Type B pancreatic cell (in vitro differentiated cells): ENCODE results near the gene TMEM31. TPM values are rescaled to one million over a fixed set of nuclear protein-coding genes. Genes with fewer than 3 reads are reported as not detected.
"Not testable (repeated sequence)": the region's sequence is repeated elsewhere in the genome, so short reads cannot be mapped to it uniquely, and the experiment has no call there.

Source experiments
- DNase-seq: peaks from one replicate; pipeline ENCODE4 v3.0.0; 2021; ENCODE audit warnings: mixed read lengths; ENCODE audit not compliant: unreplicated experiment; ENCODE audit errors: extremely low spot score
- H3K27ac Mint-ChIP-seq: 2 replicates; pipeline ENCODE4 v1.8.0; 2021; ENCODE audit warnings: mild to moderate bottlenecking, mixed read lengths
- H3K27me3 Mint-ChIP-seq: 2 replicates; pipeline ENCODE4 v1.8.0; 2021; ENCODE audit warnings: mixed read lengths
- H3K36me3 Mint-ChIP-seq: 2 replicates; pipeline ENCODE4 v1.8.0; 2021; ENCODE audit warnings: mixed read lengths
- H3K4me1 Mint-ChIP-seq: one replicate; pipeline ENCODE4 v1.8.0; 2021; ENCODE audit warnings: mixed read lengths; ENCODE audit not compliant: unreplicated experiment
- H3K4me3 Mint-ChIP-seq: 2 replicates; pipeline ENCODE4 v1.8.0; 2021; ENCODE audit warnings: mild to moderate bottlenecking, mixed read lengths
- H3K9me3 Mint-ChIP-seq: 2 replicates; pipeline ENCODE4 v1.8.0; 2021; ENCODE audit warnings: mixed read lengths
- CTCF ChIP-seq: fragments of 200-600 bp; sonication (generic); conservative IDR thresholded peaks from 2 replicates; pipeline ENCODE4 v1.5.0; 2021; ENCODE audit warnings: antibody characterized with exemption, mild to moderate bottlenecking
- total RNA-seq: library from RNA; stranded (reverse); gene quantifications from 2 replicates; pipeline ENCODE4 v1.2.1, GENCODE V29; 2021; ENCODE audit warnings: low replicate concordance

TMEM31 gene
- total RNA-seq, 1 donor from 2014 or later, result 0.87 TPM

DNA sequence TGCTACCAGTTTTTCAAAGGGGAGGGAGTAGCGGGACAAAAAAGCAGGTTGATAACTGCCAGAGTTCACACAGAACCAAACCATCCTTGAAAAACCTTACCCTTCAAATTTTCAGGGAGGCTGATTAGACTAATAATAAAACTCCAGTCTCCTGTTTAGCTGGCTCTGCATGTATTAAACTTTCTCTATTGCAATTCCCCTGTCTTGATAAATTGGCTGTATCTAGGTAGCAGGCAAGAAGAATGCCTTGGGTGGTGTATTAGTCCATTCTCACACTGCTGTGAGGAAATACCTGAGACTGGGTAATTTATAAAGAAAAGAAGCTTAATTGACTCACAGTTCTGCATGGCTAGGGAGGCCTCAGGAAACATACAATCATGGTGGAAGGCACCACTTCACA, 47.8 kb downstream of the TMEM31 start:
- Mint-ChIP-seq H3K4me1 (no peaks in the 10 kb centered on the region), H3K36me3 (peaks cover 4% of the 10 kb centered on the region), H3K4me3 (no peak overlapping the region), H3K27ac (no peak overlapping the region), H3K27me3 (peaks cover 7% of the 10 kb centered on the region), H3K9me3 (no peaks in the 10 kb centered on the region)
- no peak for DNase-seq
- no peak for TF ChIP-seq CTCF

DNA sequence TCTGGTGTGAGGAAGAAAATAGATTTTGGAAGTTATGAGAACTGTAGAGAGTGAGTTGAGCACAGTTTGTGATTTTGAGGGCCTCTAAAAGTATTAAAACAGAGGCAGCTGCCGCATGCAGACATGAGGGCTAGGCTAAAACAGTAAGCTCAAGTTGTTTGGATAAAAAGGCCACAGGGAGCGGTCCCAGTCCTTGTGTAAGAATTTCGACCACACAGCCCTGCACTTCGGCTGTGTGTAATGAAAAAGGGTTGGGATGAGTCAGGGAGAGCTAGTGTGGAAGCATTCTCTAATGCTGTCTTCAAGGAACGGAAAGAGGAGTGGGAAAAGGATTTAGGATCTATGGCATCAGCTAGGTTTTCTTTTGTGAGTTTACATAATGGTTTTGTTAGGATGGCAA, 52.8 kb downstream of the TMEM31 start:
- not testable (repeated sequence) for H3K9me3 Mint-ChIP-seq, H3K36me3 Mint-ChIP-seq, DNase-seq, H3K27ac Mint-ChIP-seq, H3K4me1 Mint-ChIP-seq, H3K4me3 Mint-ChIP-seq
- H3K27me3 Mint-ChIP-seq, result peaks cover 17% of the 10 kb centered on the region

Other genes starting within 250 kb of the TMEM31 start
- 0.36 and 0.51 TPM in 2 replicates for gene RAB40A, start 191.4 kb upstream of the TMEM31 start, total RNA-seq
- gene TCEAL4, start 125.4 kb upstream of the TMEM31 start, total RNA-seq, result 50.5 and 68.1 TPM in 2 replicates
- gene TCEAL3, start 102.9 kb upstream of the TMEM31 start, total RNA-seq, result 9.5 and 13.8 TPM in 2 replicates
- 16.9 and 22.3 TPM in 2 replicates for gene TCEAL1, start 81.9 kb upstream of the TMEM31 start, total RNA-seq
- 419 and 666 TPM in 2 replicates for gene MORF4L2, start 24.2 kb upstream of the TMEM31 start, total RNA-seq
- gene PLP1, start 65.9 kb downstream of the TMEM31 start, total RNA-seq, result 0.64 and 55.3 TPM in 2 replicates
- gene RAB9B, start 121.3 kb downstream of the TMEM31 start, total RNA-seq, result 1.4 and 2.8 TPM in 2 replicates